Stimulated activated CD8-positive, alpha-beta memory T cell treated with anti-CD3 and anti-CD28 coated beads, Interleukin-4, amount 100 ng/mL, for 4 hours (primary cell): Measurements from ENCODE around the gene TESMIN.

ENCODE experiments used
- DNase-seq, 2 donors: peaks; one replicate each; pipeline ENCODE4 v3.0.0-alpha.2; 2020; ENCODE audit warnings: low read depth in 2 of 2, low spot score in 1 of 2

Gene TESMIN

GRCh38 chr11:68661697-68662603, 89.4 kb downstream of the TESMIN start:
- no peak for DNase-seq

- no peak for DNase-seq
Measured at GRCh38 chr11:68661014-68661413, 90.3 kb downstream of the TESMIN start.

GRCh38 chr11:68660066-68660810, 91.1 kb downstream of the TESMIN start:
- DNase-seq: no peak

- DNase-seq: no peak
Measured at GRCh38 chr11:68659158-68659921, 92.0 kb downstream of the TESMIN start.

- DNase-seq: no peak
Measured at GRCh38 chr11:68658661-68659060, 92.7 kb downstream of the TESMIN start.

- no peak for DNase-seq
Measured at GRCh38 chr11:68658097-68658496, 93.2 kb downstream of the TESMIN start.
